ENCODE measurements around the gene BTBD16.

BTBD16 gene

DNA sequence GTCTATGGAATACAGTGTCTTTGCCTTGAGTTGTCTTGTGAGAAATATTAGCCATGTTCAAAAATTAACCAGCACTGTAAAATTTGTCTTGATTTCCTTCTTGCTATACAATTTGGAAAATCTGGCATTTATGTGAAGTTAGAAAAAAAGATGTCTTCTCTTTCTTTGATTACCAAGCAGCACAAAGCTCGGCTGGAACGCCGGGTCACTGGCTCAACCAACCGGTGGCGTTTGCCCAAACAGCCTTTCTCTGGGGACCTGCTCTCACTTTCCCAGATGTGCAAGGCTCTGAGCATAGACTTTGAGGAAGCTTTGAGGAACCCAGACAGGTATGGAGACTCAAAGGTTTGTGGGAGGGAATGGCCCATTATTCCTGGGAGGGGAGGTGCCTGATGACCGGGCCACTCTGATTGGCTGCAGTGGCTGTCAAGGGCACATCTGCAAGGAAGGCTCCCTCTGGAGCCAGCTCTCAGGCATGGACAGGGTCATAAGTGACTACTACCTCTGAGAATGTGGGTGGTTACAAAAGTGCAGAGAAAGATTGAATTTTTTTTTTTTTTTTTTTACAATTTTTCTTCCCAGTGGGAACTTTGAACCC lies 5.6 kb downstream of the BTBD16 start:
- peak; percentile 12 for DNase-seq

GRCh38 chr10:122277526-122278136 lies 6.5 kb downstream of the BTBD16 start:
- DNase-seq: no peak

DNA sequence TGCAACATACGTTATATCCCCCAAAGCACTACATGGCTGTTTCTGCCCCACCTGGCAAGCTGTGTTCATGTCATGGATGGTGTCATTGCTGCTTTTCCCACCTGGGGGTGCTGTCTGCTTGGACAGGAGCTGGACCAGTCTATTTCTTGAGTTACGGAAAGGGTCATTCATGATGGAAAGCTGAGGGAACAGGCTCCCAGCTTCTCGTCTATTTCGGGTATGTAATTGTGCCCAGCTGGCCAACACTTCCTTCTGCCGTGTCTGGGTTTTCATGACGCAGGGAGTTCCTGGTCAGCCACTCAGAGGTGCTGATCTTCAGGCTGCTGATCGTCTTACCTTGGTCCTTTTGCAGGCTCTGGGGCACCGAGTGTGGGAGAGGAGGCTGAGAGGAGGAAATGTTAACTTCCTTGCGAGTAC lies 8.6 kb downstream of the BTBD16 start:
- peak; percentile 76 for DNase-seq

DNA sequence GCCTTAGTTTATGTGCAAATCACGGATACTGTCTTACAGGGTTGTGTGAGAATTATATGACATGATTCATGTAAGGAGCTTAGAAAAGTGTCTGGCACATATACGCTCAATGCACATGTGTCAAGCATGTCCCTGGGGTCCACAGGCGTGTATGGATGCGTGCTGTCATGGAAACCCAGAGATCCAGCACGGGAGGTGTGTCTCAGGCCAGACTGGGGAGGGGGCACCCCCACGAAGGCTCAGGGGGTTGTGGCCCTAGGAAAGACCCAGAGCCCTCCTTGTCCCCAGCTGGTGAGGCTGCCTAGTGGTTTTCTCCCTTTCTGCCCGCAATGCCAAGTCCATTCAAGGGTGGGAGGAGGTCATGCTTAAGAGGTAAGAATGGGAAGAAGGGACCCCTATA lies 9.1 kb downstream of the BTBD16 start:
- no peak for DNase-seq

DNA sequence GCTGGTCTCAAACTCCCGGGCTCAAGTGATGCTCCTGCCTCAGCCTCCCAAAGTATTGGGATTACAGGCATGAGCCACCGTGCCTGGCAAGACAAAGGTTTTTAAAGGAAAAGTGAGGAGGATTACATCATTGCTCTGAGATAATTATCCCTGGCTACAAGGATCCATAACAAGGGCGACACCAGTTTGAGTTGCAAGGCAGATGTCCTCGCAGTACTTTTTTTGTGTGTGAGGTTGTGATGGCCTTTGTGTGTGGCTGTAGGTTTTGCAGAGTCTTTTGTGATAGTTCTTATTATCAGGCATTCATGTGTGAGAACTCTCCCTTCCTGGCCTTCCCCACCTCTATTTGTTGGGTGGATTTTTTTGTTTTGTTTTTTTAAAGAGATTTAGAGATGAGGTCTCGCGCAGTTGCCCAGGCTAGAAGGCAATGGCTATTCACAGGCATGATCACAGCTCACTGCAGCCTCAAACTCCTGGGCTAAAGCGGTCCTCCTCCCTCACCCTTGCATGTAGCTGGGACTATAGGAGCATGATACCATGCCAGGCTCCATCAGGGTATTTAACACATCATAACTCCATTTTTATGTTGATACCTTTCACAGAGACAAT lies 10.0 kb downstream of the BTBD16 start:
- no peak for DNase-seq

DNA sequence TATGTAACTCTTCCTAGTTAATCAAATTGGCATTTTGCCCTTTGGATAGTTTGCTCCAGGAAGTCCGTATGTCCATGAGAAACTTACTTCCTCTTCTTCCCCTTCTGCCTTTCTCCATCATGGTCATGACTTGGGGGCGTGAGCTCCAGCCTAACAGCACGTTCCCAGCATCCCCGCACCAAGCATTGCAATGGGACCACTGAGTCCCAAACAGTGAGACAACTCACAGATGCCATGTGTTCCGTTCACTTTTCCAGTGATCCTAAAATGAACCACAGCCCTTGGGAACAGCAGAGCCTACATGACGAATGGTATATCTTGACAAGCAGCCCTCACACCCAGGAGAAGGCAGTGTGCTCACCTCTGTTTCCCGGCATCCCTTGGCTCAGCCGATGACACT lies 10.7 kb downstream of the BTBD16 start:
- no peak for DNase-seq

DNA sequence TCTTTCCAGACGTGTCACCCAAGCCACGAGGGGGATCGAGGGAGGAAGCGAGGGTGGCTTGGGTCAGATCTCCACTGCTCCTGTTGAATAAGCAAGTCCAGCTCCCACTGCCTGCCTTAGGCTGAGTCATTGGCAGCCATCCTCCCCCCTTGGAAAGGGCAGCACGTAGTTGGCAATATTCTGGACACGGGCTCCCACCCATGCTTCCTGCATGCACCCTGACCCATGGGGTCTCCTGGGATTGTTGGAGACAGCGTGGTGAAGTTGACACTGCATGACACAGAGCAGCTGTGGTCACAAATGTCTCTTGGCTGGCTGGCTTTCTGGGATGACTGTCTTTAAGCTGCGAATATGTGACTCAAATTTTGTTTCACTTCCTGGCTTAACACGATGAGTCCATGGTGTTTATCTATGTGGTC lies 11.2 kb downstream of the BTBD16 start:
- DNase-seq: no peak

DNA sequence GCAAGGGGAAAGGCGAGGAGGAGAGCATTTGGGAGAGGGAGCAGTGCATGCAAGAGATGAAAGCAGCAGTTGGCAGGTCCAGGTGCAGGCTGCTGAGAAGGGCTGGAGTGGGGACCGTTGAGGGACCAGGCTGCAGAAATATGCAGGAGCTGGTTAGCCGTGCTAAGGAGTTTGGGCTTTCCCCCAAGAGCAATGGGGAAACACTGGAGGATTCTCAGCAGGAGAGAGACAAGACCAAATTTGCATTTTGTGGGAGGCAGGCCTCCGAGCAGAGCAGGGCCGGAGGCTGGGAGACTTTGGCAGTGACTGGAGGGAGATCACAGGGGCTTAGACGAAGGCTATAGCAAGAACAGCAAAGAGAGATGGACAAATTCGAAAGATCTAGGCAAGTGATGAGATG lies 11.8 kb downstream of the BTBD16 start:
- no peak for DNase-seq

DNA sequence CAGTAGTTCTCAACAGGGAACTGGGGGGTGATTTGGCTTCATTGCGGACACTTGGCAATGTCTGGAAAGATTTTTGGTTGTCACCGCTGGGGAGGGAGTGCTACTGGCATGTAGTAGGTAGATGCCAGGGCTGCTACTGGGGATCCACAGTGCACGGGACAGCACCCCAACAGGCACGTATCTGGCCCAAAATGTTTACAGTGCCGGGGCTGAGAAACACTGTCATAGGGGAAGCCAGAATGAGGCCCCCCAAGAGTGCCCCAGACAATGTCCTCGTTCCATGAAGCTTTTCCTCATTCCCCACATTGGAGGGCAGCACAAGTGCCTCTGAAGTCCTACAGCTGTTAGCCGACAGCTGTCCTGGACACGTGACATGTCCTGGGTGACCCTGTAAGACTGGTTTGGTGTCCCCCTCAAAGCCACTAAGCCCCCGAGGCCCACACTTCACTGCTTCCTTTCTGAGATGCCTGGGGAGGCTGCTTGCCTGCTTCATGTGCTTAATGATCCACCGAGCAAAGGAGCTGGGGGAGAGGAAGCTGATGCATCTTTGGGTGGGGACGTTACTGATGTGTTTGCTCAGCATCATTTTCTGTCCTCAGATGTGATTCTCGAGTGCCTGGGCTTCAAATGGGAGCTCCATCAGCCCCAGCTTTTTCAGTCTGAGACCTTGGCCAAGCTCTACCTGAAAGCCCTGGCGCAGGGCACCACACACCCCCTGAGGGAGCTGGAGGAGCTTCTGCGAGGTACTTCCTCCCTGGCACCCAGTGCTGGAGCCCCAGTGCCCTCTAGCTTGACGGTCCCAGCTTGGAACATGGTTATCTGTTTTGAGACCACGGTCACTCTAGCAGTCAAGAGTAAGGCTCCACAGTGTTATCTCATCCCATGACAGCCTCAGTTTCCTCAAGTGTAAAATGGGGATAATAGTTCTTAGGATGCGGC lies 14.7 kb downstream of the BTBD16 start:
- no peak for DNase-seq

DNA sequence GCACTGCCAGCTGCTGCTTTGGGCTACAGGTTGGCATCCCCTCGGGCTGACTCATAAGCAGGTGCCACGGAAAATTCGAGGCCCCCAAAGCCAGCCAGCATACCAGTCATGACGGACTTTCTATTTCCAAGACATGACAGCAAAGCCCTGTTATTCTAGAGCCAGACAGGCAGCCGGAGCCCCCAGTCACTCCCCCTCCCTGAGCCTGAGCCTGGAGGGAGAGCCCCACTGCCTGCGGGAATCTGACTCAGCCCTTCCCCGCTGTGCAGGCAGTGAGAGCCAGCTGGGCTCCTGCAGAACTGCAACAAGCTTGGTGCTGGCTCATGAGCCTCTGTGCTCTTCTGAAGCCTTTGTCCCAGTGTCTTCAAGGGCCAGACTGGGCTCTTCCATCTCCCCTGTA lies 15.8 kb downstream of the BTBD16 start:
- no peak for DNase-seq

GRCh38 chr10:122287570-122287969 lies 16.5 kb downstream of the BTBD16 start:
- DNase-seq: no peak

DNA sequence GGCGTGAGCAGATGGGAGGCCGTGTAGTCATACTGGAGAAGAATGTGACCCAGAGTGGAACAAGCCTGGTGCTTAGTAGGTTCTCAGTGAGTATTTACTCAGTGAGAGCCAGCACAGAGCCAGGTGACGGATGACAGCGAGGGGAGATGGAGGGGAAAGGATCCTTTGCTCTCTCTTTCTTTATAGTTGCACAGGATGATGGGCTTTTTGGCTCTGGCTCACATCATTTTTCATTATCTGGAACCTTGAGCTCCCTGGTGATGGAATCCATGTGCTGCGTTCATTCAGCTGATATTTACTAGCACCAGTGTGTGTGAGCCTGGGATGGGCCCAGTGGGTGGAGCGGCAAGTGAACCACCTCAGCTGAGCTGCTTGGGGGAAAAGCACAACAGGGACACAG lies 17.2 kb downstream of the BTBD16 start:
- no peak for DNase-seq

DNA sequence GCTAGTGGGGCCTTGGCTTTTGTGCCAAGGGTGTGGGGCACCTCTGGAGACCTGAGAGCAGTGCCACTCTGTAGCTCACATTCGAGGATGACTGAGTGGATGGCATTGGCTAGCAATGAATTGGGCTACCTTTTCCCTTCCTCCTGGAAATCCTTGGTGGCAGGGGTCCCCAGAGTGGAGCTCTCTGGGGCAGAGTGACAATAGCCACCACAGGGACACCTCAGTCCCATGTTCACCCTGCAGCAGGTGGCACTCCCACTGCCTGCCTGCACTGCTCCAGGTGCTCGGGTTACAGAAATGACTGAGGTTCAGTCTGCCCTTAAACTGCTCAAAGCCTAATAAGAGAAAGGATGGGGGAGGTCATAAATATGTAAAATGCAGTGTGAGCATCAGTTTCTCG lies 17.8 kb downstream of the BTBD16 start:
- DNase-seq: no peak

- no peak for DNase-seq
Observed at GRCh38 chr10:122290334-122290733, 19.2 kb downstream of the BTBD16 start.

DNA sequence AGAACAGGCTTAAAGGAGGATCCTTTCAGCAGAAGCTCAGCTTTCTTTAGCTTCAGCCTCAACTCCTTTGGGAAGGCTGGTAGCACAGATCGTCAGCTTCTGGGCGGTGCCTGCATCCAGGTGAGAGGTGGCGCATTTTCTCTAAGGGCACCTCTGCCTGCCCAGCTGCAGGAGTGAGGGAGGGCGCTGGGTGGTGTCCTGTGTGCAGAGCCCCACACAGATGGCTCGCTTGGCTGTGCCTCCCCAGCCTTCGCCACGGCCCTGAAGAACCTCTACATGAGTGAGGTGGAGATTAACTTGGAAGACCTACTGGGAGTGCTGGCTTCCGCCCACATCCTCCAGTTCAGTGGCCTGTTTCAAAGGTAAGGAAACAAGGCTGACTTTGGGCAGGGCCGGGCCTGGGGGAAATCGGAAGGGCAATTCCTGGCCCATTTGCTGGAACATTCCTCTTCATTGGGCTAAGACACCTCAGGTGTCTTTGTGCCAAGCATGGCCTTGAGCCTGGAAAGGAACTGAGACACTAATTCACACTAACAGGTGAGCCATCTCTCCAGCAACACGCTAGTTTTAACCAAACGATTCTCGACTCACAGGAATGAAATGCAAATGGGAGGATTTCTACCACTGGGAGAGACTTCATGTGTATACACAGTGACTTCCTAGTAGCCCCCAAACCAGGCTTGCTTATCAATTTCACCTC lies 19.9 kb downstream of the BTBD16 start:
- no peak for DNase-seq

DNA sequence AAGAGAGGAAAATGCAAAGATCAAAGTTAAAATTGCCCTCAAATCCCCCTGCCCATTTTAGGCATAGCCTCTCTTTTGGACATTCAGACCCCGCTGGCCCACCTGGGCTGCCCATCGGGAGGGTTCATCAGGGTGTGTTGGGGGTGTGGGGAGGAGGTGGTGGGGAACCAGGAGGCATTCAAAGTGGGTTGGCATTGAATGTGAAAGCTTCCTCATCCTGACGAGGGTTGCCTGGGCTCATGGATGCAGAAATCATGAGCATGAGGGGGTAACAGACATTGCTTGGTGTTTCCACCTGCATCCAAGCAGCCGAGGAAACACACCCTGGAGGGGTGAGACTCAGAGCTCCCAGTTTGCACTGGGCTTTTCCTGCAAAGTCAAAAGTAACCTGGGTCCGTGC lies 20.6 kb downstream of the BTBD16 start:
- DNase-seq: no peak

- DNase-seq: no peak
Observed at GRCh38 chr10:122292376-122292775, 21.3 kb downstream of the BTBD16 start.

- peak; percentile 42 for DNase-seq
Observed at GRCh38 chr10:122293156-122293960, 22.3 kb downstream of the BTBD16 start.

GRCh38 chr10:122293961-122294380 lies 22.9 kb downstream of the BTBD16 start:
- no peak for DNase-seq

DNA sequence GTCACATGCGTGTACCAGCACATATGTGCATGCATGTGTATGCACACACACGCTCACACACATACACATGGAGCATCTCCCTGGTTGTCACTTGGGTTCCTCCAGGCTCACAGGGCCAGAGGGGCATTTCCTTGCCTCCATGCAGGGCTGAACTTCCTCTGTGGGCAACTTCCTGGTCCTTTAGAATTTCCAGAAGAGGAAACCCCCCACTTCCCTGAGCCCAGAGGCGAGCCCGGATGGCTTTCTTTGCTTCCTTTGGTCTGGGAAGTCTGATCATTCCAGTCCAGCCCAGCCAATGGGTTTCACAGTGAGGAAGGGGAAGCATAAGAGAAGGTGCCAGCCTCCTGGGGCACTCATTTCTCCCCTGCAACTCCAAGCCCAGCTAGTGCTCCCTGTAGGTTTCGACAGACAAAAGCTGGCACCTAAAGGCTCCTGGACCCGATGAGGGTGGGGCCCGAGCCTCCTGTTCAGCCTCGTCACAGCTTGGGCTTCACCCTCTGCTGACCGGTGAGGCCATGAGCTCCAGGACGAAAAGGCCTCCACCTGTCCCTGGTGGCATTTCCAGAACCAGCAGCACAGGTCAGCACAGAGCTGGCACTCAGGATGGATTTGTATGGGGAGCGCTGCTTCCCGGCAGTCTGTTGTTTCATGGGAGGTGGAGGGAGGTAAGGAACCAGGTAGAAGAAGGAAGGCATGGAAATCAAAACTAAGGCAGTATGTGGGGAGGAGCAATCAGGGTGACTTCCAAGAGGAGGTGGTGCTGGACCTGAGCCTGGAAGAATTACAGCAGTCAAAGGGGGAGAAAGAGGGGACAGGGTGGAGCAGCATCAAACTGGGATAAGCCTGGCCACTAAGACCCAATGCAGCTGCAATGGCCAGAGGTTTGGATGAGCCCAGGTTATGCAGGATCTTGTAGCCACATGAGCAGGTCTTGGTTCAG lies 23.7 kb downstream of the BTBD16 start:
- DNase-seq: no peak

DNA sequence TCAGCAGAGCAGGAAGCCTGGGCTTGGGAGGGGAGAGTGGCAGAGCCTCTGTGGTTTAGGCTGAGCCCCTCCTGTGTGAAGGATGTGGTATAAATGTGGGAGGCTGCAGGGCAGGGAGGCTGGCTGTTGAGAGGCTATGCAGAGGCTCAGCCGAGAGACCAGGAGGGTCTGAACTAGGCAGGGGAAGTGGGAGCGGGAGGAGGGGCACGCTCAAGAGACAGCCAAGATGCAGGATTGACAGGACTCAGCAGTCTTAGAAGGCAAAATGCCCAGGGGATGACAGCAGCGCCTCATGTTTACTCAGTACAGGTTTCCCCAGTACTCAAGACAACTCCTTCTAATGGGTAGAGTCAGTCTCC lies 24.3 kb downstream of the BTBD16 start:
- DNase-seq: no peak

All from DMS53 (cell line).